ENCODE data around the gene BLOC1S5.

BLOC1S5 gene

DNA sequence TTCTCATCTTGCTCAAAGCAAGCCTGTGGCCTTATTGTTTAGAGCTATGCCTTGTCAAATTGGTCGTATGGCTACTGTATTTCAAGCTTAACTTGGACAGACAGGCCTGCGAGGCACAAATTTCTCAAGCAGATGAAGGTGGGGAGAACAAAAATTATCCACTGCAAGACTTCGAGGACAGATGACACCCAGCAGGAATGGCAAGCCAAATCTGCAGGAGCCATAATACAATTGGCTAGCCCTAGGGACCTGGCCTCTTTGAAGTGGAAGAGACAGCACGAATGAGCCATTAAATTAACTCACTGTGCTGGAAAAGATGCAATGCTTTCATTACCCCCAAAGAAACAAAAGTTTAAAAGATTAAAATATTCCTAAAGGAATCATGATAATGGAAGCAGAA lies 5.0 kb upstream of the BLOC1S5 start:
- peaks cover 6% of the 10 kb centered on the region for H3K4me1 ChIP-seq (ENCODE audit: insufficient read depth, low read length, poor library complexity, severe bottlenecking)
- H3K27me3 ChIP-seq (ENCODE audit: insufficient read depth, low read length, poor library complexity, severe bottlenecking), result no peaks in the 10 kb centered on the region
- no peaks in the 10 kb centered on the region for H4K20me1 ChIP-seq (ENCODE audit: insufficient read depth, low read length, poor library complexity, severe bottlenecking)
- H3F3A ChIP-seq (ENCODE audit: low read depth), result no peaks in the 10 kb centered on the region
- no peak for TF ChIP-seq EZH2phosphoT487 (IDR thresholded peaks at IDR 0.05; ENCODE audit: borderline replicate concordance)
- TF ChIP-seq, protein P1, sequence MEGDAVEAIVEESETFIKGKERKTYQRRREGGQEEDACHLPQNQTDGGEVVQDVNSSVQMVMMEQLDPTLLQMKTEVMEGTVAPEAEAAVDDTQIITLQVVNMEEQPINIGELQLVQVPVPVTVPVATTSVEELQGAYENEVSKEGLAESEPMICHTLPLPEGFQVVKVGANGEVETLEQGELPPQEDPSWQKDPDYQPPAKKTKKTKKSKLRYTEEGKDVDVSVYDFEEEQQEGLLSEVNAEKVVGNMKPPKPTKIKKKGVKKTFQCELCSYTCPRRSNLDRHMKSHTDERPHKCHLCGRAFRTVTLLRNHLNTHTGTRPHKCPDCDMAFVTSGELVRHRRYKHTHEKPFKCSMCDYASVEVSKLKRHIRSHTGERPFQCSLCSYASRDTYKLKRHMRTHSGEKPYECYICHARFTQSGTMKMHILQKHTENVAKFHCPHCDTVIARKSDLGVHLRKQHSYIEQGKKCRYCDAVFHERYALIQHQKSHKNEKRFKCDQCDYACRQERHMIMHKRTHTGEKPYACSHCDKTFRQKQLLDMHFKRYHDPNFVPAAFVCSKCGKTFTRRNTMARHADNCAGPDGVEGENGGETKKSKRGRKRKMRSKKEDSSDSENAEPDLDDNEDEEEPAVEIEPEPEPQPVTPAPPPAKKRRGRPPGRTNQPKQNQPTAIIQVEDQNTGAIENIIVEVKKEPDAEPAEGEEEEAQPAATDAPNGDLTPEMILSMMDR (conservative IDR thresholded peaks at IDR 0.05; ENCODE audit: low read length), result no peak
- no peak overlapping the region for H2AFZ ChIP-seq (ENCODE audit: low read length)
- H3K9me2 ChIP-seq (replicated peaks; ENCODE audit: low read depth, low read length), result no peaks in the 10 kb centered on the region
- H3K4me2 ChIP-seq (ENCODE audit: low read depth, low read length, poor library complexity, severe bottlenecking), result no peak overlapping the region
- H3K79me2 ChIP-seq (ENCODE audit: insufficient read depth, low read length), result no peaks in the 10 kb centered on the region; the same call in 1 of the 2 replicates
- no peaks in the 10 kb centered on the region for H3K9me3 ChIP-seq (ENCODE audit: insufficient read depth, low read depth, low read length)
- no peaks in the 10 kb centered on the region for H3K36me3 ChIP-seq (ENCODE audit: insufficient read depth, low read length)
- no peak overlapping the region for H3K9ac ChIP-seq (ENCODE audit: low read depth, low read length, poor library complexity, severe bottlenecking)
- H3K4me3 ChIP-seq (ENCODE audit: low read length, poor library complexity, severe bottlenecking), result no peak overlapping the region

DNA sequence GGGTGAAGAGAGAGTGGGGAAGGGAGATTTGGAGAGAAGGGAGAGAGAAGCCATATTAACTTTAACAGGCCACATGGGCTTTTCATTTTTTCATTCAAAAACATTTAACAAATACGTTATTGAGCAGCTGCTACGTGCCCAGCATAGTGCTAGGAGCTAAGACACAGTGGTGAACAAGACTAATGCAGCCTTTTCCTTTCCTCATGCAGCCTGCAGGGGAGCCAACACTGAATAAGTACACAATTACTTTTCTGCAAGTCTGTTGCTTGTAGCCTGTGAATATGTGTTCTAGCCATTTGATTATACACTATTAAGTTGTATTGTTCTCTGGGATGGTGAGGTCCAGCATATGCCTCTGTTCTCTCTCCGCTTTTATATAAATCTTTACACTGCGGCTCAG lies 1.9 kb upstream of the BLOC1S5 start:
- Histone ChIP-seq H3K4me1 (ENCODE audit: insufficient read depth, low read length, poor library complexity, severe bottlenecking) (peaks cover 13% of the 10 kb centered on the region), H3K79me2 (ENCODE audit: insufficient read depth, low read length) (peaks cover 21% of the 10 kb centered on the region), H3K9ac (ENCODE audit: low read depth, low read length, poor library complexity, severe bottlenecking) (no peak overlapping the region), H3K27me3 (ENCODE audit: insufficient read depth, low read length, poor library complexity, severe bottlenecking) (no peaks in the 10 kb centered on the region), H3F3A (ENCODE audit: low read depth) (no peaks in the 10 kb centered on the region), H3K9me3 (ENCODE audit: insufficient read depth, low read depth, low read length) (no peaks in the 10 kb centered on the region), H3K4me3 (ENCODE audit: low read length, poor library complexity, severe bottlenecking) (no peak overlapping the region), H2AFZ (ENCODE audit: low read length) (no peak overlapping the region), H3K4me2 (ENCODE audit: low read depth, low read length, poor library complexity, severe bottlenecking) (no peak overlapping the region), H3K9me2 (replicated peaks; ENCODE audit: low read depth, low read length) (no peaks in the 10 kb centered on the region), H4K20me1 (ENCODE audit: insufficient read depth, low read length, poor library complexity, severe bottlenecking) (no peaks in the 10 kb centered on the region), H3K36me3 (ENCODE audit: insufficient read depth, low read length) (no peaks in the 10 kb centered on the region)
- TF ChIP-seq, protein P1 (conservative IDR thresholded peaks at IDR 0.05; ENCODE audit: low read length), result no peak; the same call in 1 of the 2 replicates
- no peak for TF ChIP-seq EZH2phosphoT487 (IDR thresholded peaks at IDR 0.05; ENCODE audit: borderline replicate concordance)

DNA sequence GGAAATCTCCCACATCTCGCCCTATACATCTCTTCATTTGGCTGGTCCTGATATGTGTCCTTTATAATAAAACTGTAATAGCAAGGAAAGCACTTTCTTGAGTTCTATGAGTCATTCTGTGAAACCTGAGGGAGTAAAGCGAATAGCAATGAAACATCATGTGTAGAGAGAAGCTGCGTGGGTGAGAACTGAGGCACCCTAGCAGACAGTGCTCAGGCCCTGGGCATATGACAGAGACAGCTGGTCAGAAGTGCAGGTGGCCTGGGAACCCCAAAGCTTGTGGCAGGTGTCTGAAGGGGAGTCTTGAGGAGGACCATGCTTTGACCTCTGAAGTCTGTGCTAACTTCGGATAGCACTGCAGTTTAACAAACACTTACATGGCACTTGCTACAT lies 1.3 kb upstream of the BLOC1S5 start:
- Histone ChIP-seq H2AFZ (ENCODE audit: low read length) (no peak overlapping the region; the same call in 1 of the 2 replicates), H3K4me2 (ENCODE audit: low read depth, low read length, poor library complexity, severe bottlenecking) (no peak overlapping the region)

More for the DNA sequence above, 1.3 kb upstream of the BLOC1S5 start:
- Histone ChIP-seq H3K9ac (ENCODE audit: low read depth, low read length, poor library complexity, severe bottlenecking) (no peak overlapping the region), H3K27me3 (ENCODE audit: insufficient read depth, low read length, poor library complexity, severe bottlenecking) (no peaks in the 10 kb centered on the region), H3K4me3 (ENCODE audit: low read length, poor library complexity, severe bottlenecking) (no peak overlapping the region), H3F3A (ENCODE audit: low read depth) (no peaks in the 10 kb centered on the region), H4K20me1 (ENCODE audit: insufficient read depth, low read length, poor library complexity, severe bottlenecking) (no peaks in the 10 kb centered on the region), H3K36me3 (ENCODE audit: insufficient read depth, low read length) (no peaks in the 10 kb centered on the region), H3K79me2 (ENCODE audit: insufficient read depth, low read length) (peaks cover 21% of the 10 kb centered on the region), H3K4me1 (ENCODE audit: insufficient read depth, low read length, poor library complexity, severe bottlenecking) (peaks cover 13% of the 10 kb centered on the region), H3K9me3 (ENCODE audit: insufficient read depth, low read depth, low read length) (no peaks in the 10 kb centered on the region), H3K9me2 (replicated peaks; ENCODE audit: low read depth, low read length) (no peaks in the 10 kb centered on the region)
- TF ChIP-seq, protein P1 (conservative IDR thresholded peaks at IDR 0.05; ENCODE audit: low read length), result no peak
